Cardiac fibroblast (primary cell): ENCODE measurements around the gene PLOD2.

ENCODE experiments used
- DNase-seq, 2 donors: peaks; one replicate each; pipeline versions ENCODE4 v3.0.0 to v3.0.0-alpha.2; 2010; ENCODE audit warnings: low read depth in 2 of 2
- H3K4me3 ChIP-seq, 2 donors: replicated peaks in 1 of 2; 1 replicate in 1 of 2; 2 replicates in 1 of 2; pipeline ENCODE4 v1.5.1; 2011; ENCODE audit warnings: low read depth in 2 of 2, low read length in 2 of 2, mild to moderate bottlenecking in 2 of 2, moderate library complexity in 1 of 2
- TF ChIP-seq, protein P1 (sequence below): IDR thresholded peaks from one replicate; pipeline ENCODE4 v1.5.1; 2011; ENCODE audit warnings: low read depth, mild to moderate bottlenecking, low read length, inconsistent platforms

PLOD2 gene

DNA sequence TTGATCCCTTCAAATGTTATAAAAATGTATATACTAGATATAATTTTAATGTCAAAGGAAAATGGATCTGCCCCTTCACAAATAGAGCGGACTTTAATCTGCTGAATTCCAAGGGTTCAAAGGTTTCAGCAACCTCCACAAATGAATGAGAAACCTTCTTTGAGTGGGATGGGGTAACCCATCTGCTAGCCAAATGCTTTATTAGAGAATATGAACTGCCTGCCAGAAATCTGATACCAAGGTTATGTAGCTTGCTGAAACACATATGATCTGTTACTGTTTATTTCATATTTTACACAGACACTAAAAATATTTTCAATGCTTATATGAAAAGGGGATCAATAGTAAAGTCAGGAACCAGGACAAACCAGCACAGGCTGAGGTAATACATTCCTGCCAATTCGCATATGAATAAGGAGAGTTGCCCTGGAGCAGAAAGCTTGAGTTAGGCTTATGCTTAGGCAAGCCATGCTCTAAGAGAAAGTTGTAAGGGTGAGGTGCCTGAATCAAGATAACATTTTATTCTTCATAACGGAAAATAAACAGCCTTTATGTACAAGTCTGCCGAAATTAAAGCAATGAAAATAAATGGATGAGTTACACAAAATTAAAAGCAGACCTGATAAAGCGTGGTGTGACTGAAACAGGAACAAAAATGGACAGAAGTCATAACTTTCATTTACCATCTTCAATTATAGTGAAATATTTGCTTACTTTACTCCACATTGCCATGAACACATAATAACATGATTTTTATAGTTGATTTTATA is 26.5 kb downstream of the PLOD2 start:
- TF ChIP-seq, protein P1, sequence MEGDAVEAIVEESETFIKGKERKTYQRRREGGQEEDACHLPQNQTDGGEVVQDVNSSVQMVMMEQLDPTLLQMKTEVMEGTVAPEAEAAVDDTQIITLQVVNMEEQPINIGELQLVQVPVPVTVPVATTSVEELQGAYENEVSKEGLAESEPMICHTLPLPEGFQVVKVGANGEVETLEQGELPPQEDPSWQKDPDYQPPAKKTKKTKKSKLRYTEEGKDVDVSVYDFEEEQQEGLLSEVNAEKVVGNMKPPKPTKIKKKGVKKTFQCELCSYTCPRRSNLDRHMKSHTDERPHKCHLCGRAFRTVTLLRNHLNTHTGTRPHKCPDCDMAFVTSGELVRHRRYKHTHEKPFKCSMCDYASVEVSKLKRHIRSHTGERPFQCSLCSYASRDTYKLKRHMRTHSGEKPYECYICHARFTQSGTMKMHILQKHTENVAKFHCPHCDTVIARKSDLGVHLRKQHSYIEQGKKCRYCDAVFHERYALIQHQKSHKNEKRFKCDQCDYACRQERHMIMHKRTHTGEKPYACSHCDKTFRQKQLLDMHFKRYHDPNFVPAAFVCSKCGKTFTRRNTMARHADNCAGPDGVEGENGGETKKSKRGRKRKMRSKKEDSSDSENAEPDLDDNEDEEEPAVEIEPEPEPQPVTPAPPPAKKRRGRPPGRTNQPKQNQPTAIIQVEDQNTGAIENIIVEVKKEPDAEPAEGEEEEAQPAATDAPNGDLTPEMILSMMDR: no peak

DNA sequence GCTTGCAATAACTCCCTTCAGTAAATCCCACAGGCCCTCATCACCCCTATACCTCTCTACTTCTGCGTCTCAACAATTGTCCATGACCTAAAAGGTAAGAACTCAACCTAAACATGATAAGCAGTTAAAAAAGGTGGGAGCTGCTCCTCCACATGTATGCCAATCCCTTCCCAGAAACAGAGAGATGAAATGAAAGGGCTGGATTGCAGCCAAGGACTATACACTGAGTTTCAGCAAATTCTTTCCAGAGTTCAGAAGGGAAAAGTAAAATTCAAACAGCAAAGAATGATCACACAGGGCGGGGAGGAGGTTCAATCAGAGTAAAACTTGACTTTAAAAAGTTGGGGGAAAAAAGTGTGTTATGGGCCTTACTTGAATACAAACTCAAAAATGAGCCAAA is 27.5 kb downstream of the PLOD2 start:
- H3K4me3 ChIP-seq: no peak overlapping the region
- TF ChIP-seq, protein P1: no peak
- peak in 1 of 2 donors; percentile 58 for DNase-seq

More for the DNA sequence above, 26.5 kb downstream of the PLOD2 start:
- DNase-seq: no peak
- H3K4me3 ChIP-seq: no peak overlapping the region

DNA sequence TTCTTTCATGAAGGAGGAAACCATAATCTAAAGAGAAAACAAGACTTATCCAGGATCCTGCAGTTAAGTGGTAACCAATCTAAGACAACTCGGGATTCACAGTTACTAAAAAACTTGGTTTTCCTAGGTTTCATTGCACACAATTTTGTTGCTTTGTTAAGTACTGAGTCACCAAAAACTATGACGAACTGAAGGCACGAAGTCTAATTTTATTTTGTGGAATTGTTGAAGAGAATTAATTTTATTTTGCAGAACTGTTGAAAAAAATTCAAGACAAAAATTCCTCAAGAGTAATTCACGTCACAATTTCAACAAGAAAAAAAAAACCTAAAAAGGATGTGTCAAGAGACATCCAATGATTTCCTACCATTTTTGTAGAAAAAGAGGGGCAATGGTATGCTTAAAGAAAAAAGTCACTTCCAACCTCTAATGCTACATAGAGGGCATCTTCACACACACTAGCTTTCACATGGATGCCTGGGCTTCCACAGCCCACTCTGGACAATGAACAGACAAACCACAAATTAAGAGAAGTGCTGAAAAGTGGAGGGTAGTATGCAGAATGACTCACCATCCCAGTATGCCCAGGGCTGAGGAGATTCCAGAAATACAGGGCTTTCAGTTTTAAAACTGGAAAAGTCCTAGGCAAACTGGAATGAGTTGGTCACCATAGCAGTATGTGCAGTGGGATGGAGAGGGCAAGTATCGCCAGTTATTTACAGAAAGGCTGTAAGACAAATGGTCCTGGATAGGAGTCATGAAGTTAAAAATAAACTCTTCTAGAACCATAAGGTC is 29.2 kb downstream of the PLOD2 start:
- TF ChIP-seq, protein P1: no peak
- peak; percentile 68 to 87 for DNase-seq
- H3K4me3 ChIP-seq: no peak overlapping the region

DNA sequence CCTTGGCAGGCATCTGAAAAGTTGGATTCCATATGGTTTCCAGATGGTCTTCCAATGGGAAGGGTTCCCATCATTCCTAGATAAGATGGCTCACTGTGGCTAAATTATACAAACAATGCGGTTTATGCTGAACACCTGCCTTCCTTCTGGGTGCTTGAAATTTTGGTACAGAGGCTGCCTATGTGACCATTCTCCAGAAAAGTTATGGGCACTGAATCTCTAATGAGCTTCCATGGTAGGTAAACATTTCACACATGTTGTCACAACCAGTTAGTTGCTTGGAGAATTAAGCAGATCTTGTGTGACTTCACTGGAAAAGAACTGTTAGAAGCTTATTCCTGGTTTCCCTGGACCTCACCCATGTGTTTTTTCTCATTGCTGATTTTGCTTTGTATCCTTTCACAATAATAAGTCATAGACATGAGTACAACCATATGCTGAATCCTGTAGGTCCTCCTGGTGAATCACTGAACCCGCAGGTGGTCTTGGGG is 30.1 kb downstream of the PLOD2 start:
- H3K4me3 ChIP-seq: no peak overlapping the region
- TF ChIP-seq, protein P1: no peak

DNA sequence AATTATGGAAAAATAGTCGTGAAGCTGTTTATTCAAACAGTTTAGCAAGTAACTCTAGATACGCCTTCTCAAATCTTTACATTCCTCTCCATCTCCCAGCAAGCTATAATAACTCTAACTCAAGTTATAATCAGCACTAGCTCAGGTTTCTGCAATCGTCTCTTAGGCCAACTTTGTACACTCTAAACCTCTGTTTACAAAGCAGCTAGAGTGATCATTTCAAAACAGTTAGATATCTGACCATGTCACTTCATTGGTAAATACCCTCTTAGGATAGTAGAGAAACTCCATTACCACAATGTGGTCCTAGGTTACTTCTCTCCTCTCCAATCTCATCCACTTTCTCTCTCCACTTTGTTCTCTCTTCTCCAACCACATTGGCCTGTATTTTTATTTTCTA is 31.2 kb downstream of the PLOD2 start:
- H3K4me3 ChIP-seq: no peak overlapping the region
- TF ChIP-seq, protein P1: no peak
- no peak for DNase-seq

More for the DNA sequence above, 30.1 kb downstream of the PLOD2 start:
- DNase-seq: peak; percentile 50 to 71

DNA sequence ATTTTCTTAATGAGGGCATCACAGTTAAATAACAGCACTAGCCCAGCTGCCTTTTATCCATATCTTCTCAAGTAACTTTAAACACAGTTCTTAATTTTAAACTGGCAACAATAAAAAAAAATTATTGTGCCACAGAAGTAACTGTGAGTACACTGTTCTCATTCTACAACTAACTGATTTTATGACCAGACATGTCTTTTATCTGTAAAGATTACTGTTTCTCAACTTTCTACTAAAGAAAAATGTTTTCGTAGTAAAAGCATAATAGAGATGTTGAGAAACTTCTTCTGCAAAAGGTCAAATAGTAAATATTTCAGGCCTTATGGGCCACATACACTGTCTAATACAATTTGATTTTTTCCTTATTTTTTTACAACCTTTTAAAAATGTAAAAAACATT is 32.0 kb downstream of the PLOD2 start:
- TF ChIP-seq, protein P1: no peak
- peak in 1 of 2 donors; percentile 44 for DNase-seq

More for the DNA sequence above, 32.0 kb downstream of the PLOD2 start:
- H3K4me3 ChIP-seq: no peak overlapping the region
